GM19193 (cell line): Measurements from ENCODE around the gene KCNJ6.

Experiments
- POLR2A ChIP-seq: IDR thresholded peaks from 4 replicates; pipeline ENCODE4 v1.6.1; 2011; ENCODE audit not compliant: insufficient read depth, insufficient read length; ENCODE audit errors: extremely low read depth

KCNJ6 gene

DNA sequence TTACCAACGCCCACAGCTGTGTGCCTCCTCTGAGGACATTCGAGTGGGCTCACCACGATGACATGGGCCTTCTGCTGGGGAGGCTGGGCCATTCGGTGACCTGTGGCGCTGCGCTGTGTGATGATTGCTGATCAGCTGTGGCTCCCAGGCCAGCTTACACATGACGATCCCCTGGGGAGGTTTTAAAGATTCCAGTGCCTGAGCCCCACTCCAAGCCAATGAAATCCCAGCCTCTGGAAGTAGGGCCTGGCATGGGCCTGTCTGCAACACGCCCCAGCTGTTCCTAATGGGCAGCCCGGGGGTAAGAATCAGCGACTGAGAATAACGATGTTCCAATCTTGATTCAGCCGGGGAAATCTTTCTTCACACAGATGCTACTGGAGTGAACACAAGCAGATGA is 153.7 kb downstream of the KCNJ6 start:
- TF ChIP-seq POLR2A: no peak

DNA sequence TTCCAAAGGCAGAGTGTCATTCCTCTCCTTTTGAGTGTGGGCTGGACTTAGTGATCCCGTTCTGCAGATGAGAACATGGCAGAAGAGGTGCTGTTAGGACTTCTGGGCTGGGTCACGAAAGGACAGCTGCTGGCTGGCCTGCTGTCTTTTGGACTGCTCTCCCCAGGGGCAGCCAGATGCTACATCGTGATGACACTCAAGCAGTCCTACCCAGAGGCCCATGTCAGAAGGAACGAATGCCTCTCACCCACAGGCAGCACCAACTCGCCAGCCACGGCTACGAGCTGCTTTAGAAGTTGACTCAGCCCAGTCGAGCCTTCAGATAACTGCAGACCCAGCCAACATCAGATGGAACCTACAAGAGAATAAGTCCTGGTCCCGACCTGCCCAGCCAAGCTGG is 156.5 kb downstream of the KCNJ6 start:
- TF ChIP-seq POLR2A: no peak

DNA sequence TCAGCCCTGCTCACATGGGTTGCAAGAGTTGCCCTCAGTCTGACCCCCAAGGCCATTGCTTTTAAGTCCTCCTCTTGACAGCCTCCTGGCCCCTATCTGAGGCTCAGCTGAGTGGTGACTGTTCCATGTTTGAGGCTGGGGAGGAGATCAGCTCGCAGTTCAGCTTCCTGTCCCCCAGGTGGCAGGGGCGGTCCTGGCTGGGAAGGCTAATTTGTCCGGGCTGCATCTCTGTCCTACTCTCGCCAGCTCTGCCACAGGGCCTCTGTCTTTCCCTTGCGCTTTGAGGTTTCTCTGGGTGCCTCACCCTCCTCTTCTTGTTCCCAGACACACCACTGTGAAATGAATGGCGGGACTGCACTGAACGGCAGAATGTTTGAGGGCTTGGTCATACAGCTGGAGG is 157.3 kb downstream of the KCNJ6 start:
- TF ChIP-seq POLR2A: no peak

DNA sequence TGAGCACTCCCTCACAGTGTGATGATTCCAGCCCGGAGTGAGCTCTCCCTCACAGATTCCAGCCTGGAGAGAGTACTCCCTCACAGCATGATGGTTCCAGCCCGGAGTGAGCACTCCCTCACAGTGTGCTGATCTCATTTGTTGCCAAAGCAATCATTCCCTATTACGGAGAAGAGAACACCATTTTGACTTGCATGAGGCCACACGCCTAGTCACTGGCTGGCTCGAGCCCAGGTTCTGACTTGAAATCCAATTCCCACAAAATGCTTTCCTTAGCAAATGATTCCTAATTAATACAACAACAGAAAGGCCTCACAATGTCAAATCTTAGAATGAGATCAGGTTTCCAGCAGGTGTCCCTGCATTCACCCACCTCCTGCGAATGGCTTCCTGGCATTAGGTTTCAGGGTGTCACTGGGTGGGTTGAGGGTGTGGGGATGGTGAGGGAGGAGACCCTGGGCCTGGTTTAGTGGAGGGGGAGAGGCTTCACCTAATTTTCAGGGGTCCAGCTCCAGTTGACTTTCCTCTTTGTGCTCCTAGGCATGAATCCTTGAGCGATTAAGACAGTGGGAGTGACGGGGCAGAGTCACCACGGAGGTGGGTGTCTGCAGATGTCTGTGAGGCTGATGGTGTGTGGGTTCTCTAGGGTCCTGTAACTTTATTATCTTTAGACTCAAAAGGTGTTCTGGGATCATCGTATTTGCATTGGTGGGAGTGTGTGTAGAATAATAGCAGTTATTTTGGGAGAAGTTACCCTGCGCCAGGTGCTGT is 158.5 kb downstream of the KCNJ6 start:
- no peak for TF ChIP-seq POLR2A

DNA sequence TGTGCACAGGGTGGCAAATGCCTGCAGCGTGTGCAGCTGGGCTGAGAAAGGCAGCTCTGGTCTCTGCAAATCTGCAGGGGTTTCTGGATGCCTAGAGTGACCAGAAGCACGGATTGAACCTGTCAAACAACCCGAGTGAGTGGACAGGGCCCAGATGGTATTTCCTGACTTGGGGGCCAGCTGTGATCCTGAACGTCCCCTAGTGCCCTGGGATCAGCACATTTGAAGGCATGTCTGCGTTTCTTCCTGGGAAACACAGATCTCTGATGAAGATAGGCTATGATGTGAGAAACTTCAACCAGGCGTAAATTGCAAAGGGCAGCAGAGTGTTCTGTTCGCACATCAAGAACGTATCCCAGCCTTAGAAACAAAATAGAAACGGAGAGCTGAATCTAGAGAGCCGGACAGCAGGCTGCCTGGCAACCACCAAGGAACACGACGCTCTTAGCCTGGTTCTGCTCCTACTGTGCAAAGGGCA is 163.1 kb downstream of the KCNJ6 start:
- TF ChIP-seq POLR2A: no peak

DNA sequence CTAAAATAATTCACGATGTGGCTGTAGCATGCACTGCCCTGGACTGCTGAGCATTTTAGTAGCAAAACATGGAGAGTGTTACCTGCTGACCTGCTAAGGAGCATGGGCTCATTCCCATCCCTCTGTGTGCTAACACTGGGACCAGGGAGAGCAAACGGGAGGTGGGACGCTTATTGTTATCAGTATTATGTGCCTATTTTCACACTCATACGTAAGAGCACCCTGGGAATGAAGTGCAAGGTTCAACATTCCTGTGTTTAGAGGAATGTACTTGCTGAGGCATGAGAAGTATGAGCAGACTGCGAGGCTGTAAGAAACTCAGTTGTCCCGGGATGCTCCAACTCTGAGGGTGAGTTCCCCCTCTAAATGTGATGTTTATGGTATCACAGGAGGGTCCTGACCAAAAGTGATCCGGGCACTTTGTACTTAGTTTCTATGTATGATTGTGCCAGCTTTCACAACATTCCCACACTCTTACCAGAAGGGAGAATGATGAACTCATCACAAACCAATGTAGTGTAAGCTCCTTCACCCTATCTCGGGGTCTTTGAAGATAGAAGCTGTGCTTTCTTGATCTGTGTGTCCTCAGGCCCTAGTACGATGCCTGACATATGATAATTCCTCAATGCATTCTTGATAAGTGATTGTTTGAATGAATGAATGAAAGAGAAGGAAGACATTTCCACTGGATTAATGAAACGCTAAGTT is 164.8 kb downstream of the KCNJ6 start:
- TF ChIP-seq POLR2A: no peak

DNA sequence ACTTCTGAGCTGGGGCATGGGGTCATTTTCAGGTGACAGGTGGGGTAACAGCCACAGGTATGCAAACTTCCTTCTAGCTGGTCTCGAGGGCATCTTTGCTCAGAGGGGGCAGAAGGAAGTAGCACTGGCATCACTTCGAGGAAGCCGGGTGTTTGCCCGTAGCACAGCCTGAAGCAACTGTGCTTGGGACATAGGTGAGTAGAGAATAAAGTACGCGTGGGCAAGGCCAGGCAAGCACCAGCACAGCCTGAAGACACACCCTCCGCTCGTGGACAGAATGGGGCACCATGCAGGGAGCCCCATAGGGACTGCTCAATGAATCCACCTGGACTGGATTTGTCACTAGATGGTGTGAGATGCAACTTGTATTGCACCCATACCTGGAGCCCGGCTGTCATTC is 167.1 kb downstream of the KCNJ6 start:
- TF ChIP-seq POLR2A: no peak

DNA sequence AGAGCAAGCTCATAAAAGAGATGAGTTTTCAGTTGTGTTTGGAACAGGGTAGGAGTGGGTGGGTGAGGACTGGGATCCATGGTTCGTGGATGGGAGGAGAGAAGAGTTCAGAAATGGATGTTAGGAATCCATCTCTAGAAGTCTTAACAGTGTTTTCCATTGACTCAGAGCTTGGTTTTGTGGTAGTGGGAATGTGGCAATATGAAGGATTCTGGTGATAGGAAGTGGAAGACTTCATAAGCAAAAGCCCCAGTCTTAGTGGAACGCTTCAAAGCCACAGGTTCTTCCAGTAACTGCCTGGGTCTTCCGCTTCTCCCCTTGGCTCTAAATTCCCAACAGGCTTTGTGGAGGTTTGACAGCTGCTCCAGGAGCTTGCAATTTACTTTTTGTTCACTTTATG is 167.9 kb downstream of the KCNJ6 start:
- no peak for TF ChIP-seq POLR2A

DNA sequence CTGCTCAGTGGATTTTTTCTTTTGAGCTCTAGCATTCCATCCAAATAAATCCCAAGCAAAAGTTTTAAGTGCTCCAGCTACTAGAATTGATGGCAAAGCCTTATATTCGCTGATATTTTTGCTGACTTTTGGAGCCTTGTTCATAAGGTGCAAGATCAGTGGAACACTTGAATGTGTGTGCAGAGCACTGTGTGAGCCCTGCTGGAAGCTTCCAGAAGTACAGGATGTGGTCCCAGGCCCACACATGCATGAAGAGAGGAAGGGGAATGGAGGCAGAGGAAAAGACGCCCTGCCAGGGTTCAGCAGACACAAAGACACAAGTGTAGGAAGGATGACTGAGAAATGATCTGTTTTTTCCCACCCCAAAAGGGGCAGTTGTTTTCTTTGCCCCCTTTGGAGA is 169.4 kb downstream of the KCNJ6 start:
- no peak for TF ChIP-seq POLR2A

DNA sequence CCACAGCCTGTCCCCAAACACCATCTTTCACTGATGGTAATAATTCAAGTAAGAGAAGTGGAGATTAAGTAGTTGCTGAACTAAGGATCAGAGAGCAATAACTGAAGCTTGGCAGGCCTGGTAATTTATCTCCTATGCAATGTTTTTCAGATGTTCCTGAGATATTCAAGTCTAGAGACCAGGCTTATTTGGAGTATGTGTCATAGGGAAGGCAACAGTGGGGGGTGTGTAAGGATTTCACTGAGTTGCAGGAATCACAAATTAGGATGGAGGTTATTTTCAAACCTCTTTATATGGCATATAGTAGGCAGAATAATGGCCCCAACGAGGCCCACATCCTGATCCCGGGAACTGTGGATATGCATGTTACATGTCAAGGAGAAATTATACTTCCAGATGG is 171.7 kb downstream of the KCNJ6 start:
- no peak for TF ChIP-seq POLR2A

DNA sequence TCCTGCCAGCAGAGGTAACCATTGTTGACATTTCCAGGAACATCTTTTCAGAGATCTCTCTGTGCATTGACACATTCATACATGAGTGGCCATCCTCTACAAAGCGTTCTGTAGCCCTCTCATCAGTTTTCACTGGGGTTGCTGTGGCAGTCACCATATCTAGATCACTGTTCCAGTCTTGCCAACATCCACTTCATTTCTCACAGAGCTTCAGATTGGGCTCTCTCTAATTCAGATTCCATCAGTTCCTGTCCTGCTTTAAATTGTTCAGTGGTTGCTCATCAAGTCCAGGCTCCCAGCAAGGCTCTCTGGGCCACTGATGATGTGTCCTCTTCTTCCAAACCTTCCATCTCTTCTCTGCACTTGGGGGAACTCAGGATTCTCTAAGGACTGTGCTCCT is 173.7 kb downstream of the KCNJ6 start:
- no peak for TF ChIP-seq POLR2A

DNA sequence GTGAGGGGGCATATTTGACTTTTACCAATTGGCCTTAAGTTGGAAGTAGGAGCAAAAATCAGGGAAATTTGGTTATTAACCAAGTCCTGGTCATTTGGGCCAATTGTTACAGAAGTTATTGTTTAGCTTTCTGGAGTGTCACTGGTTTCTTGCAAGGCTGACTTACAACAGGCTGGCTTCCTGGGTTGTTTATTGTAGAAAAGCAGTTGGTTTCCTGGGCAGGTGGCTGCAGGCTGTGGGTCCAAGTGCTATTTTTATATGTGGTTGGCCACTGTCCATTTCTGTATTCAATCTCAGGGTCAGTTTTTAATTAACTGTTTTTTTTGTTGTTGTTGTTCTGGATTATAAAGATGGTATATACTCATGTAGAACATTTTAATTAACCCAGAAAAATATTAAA is 174.1 kb downstream of the KCNJ6 start:
- TF ChIP-seq POLR2A: no peak

DNA sequence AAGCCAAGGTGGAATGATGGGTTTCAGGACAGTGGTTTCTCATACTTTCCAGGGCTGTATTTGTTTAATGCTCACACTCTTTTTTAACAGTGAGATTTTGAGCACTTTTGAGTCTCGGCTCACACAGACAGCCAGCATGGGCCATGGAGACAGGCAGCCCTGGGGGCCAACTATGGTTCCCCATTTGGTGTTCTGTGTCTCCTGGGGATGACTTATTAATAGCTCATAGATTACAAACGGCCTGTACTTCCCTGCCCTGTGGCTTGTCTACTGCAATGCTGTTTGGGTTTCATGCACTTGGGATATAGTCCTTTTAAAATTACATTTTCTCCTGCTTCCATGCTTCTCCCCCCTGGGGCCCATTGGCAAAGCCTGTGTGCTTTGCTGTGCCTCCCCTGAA is 178.3 kb downstream of the KCNJ6 start:
- no peak for TF ChIP-seq POLR2A

DNA sequence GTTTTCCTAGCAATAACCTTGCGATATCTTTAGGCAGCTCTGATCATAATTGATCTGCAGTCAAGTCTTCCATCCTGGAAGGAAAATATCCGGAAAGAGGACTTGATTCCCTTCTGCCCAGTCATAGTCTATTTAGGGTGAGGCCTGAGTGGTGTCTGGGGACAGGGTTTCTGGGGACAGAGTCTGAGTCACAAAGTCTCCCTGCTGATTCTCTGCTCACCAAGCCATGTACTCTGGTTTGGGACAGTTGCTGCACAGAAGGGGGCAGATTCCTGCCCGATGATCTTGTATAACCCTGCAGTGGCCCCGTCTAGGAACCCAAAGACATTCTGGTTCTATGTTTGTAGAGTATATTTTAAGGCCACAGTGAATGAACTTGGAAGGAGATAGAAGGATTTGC is 178.8 kb downstream of the KCNJ6 start:
- TF ChIP-seq POLR2A: no peak

DNA sequence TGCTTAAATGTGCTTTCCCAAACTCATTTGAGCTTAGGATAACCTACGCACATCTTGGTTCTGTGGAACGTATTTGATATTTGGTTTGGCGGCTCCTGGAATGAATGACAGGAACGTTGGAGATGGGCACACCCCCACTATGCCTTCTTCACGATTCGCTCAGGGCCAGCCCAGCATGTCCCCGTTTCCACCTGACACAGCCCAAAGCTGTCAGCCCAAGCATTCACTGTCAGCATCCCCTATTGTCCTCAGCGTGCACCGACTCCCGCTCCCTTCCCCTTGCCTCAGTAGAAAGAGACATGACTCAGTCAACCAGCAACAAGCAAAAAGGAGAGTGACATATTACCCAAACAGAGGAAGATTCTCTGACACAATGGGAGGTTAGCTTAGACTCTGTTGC is 181.4 kb downstream of the KCNJ6 start:
- no peak for TF ChIP-seq POLR2A

DNA sequence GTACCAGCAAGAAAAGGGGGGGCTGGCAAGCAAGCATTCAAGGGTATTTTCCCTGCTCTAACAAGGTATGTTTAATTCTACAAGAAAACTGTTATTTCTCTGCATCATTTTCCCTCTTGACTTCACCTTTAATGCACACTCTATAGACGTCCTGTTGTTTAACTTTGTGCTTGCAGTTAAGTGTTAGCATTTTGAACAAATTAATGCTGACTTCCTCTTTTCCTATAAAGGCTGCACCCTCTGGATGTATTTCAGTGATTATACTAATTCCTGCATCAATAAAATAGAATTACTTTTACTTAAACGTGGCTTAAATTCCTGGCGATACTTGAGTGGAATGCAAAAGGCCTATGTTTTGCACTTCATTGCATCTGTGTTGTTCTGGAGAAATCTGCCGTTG is 183.3 kb downstream of the KCNJ6 start:
- TF ChIP-seq POLR2A: no peak
